ENCODE results near the gene CDKL1.
"Not testable (repeated sequence)": the region's sequence is repeated elsewhere in the genome, so short reads cannot be mapped to it uniquely, and the experiment has no call there.

CDKL1 gene

GRCh38 chr14:50388256-50388931 lies 8.3 kb downstream of the CDKL1 start:
- no peak for DNase-seq (ENCODE audit: low read depth in 2 of 2, low spot score in 1 of 2)

- no peak for DNase-seq (ENCODE audit: low read depth in 2 of 2, low spot score in 1 of 2)
Measured at GRCh38 chr14:50387548-50387947, 9.1 kb downstream of the CDKL1 start.

- no peak for DNase-seq (ENCODE audit: low read depth in 2 of 2, low spot score in 1 of 2)
Measured at GRCh38 chr14:50383618-50384225, 13.0 kb downstream of the CDKL1 start.

GRCh38 chr14:50381823-50382287 lies 14.8 kb downstream of the CDKL1 start:
- no peak for DNase-seq (ENCODE audit: low read depth in 2 of 2, low spot score in 1 of 2)

- DNase-seq (ENCODE audit: low read depth in 2 of 2, low spot score in 1 of 2) = no peak
Measured at GRCh38 chr14:50381008-50381407, 15.7 kb downstream of the CDKL1 start.

- no peak for DNase-seq (ENCODE audit: low read depth in 2 of 2, low spot score in 1 of 2)
Measured at GRCh38 chr14:50380455-50380854, 16.2 kb downstream of the CDKL1 start.

- DNase-seq (ENCODE audit: low read depth in 2 of 2, low spot score in 1 of 2) = no peak
Measured at GRCh38 chr14:50379563-50379962, 17.1 kb downstream of the CDKL1 start.

- no peak for DNase-seq (ENCODE audit: low read depth in 2 of 2, low spot score in 1 of 2)
Measured at GRCh38 chr14:50377550-50378085, 19.1 kb downstream of the CDKL1 start.

- no peak for DNase-seq (ENCODE audit: low read depth in 2 of 2, low spot score in 1 of 2)
Measured at GRCh38 chr14:50375760-50376159, 20.9 kb downstream of the CDKL1 start.

- DNase-seq (ENCODE audit: low read depth in 2 of 2, low spot score in 1 of 2) = no peak
Measured at GRCh38 chr14:50373959-50374358, 22.7 kb downstream of the CDKL1 start.

- DNase-seq (ENCODE audit: low read depth in 2 of 2, low spot score in 1 of 2) = no peak
Measured at GRCh38 chr14:50371546-50371945, 25.1 kb downstream of the CDKL1 start.

GRCh38 chr14:50366589-50366988 lies 30.1 kb downstream of the CDKL1 start:
- DNase-seq (ENCODE audit: low read depth in 2 of 2, low spot score in 1 of 2) = no peak

GRCh38 chr14:50366115-50366514 lies 30.6 kb downstream of the CDKL1 start:
- DNase-seq (ENCODE audit: low read depth in 2 of 2, low spot score in 1 of 2) = no peak

- not testable (repeated sequence) for DNase-seq (ENCODE audit: low read depth in 2 of 2, low spot score in 1 of 2)
Measured at GRCh38 chr14:50365572-50365971, 31.1 kb downstream of the CDKL1 start.

GRCh38 chr14:50364792-50365191 lies 31.9 kb downstream of the CDKL1 start:
- no peak for DNase-seq (ENCODE audit: low read depth in 2 of 2, low spot score in 1 of 2)

- DNase-seq (ENCODE audit: low read depth in 2 of 2, low spot score in 1 of 2) = no peak
Measured at GRCh38 chr14:50363714-50364111, 33.0 kb downstream of the CDKL1 start.

GRCh38 chr14:50362764-50363713 lies 33.6 kb downstream of the CDKL1 start:
- DNase-seq (ENCODE audit: low read depth in 2 of 2, low spot score in 1 of 2) = no peak

- DNase-seq (ENCODE audit: low read depth in 2 of 2, low spot score in 1 of 2) = not testable (repeated sequence)
Measured at GRCh38 chr14:50361473-50362403, 34.9 kb downstream of the CDKL1 start.

- DNase-seq (ENCODE audit: low read depth in 2 of 2, low spot score in 1 of 2) = no peak
Measured at GRCh38 chr14:50360851-50361250, 35.8 kb downstream of the CDKL1 start.

GRCh38 chr14:50360093-50360492 lies 36.6 kb downstream of the CDKL1 start:
- DNase-seq (ENCODE audit: low read depth in 2 of 2, low spot score in 1 of 2) = no peak

Data from stimulated activated CD8-positive, alpha-beta memory T cell treated with anti-CD3 and anti-CD28 coated beads, Interleukin-4, amount 100 ng/mL, for 4 hours (primary cell).